SK-N-SH (cell line): Measurements from ENCODE around the gene ZNF107. TPM values are rescaled to one million over a fixed set of nuclear protein-coding genes. Genes with fewer than 3 reads are reported as not detected.

Source experiments
- CTCF ChIA-PET: fragments of 300-600, 350-600 bp; formaldehyde crosslinking; extraction: SDS; loops from one replicate; lab custom pipeline; 2021; lab: Yijun Ruan, JAX
- POLR2A ChIA-PET: fragments of 350-600 bp; sonication (Branson Sonifier 250); formaldehyde crosslinking; extraction: SDS; loops from one replicate; lab custom pipeline; 2020; ENCODE audit warnings: antibody characterized with exemption, inconsistent platforms; lab: Yijun Ruan, JAX
- DNase-seq: peaks from one replicate; pipeline ENCODE4 v3.0.0; 2012
- H2AFZ ChIP-seq: fragments of 200-600 bp; sonication (generic); 2 replicates; pipeline ENCODE4 v1.8.1; 2016; ENCODE audit warnings: antibody characterized with exemption, mild to moderate bottlenecking, low read depth
- H3F3A ChIP-seq: fragments of 200-600 bp; sonication (generic); replicated peaks from 2 replicates; pipeline ENCODE3; 2016; ENCODE audit warnings: antibody characterized with exemption, mild to moderate bottlenecking; ENCODE audit not compliant: insufficient read depth
- H3K27ac ChIP-seq, 2 experiments: fragments of 200-500 bp in 1 of 2; fragments of 200-600 bp in 1 of 2; sonication (Bioruptor generic) in 1 of 2; sonication (generic), shearing (Covaris generic) in 1 of 2; 2 replicates each; pipeline versions ENCODE4 v1.5.1 to v1.6.1; 2014 to 2016; ENCODE audit warnings: low read depth in 2 of 2, inconsistent platforms in 1 of 2, low read length in 1 of 2, mild to moderate bottlenecking in 1 of 2, mixed read lengths in 1 of 2
- H3K27me3 ChIP-seq: fragments of 200-600 bp; sonication (generic), shearing (Covaris generic); 2 replicates; pipeline ENCODE4 v1.6.1; 2016; ENCODE audit warnings: mixed run types; ENCODE audit not compliant: insufficient read depth
- H3K36me3 ChIP-seq, 2 experiments: fragments of 200-500 bp in 1 of 2; fragments of 200-600 bp in 1 of 2; sonication (Bioruptor generic) in 1 of 2; sonication (generic) in 1 of 2; replicated peaks in 1 of 2; 2 replicates each; pipeline versions ENCODE3 to v1.5.1; 2014 to 2016; ENCODE audit warnings: low read length in 1 of 2, mild to moderate bottlenecking in 1 of 2; ENCODE audit not compliant: insufficient read depth in 2 of 2, control insufficient read depth in 1 of 2
- H3K4me1 ChIP-seq, 2 experiments: fragments of 200-500 bp in 1 of 2; fragments of 200-600 bp in 1 of 2; sonication (Bioruptor generic) in 1 of 2; sonication (generic), shearing (Covaris generic) in 1 of 2; 2 replicates each; pipeline versions ENCODE4 v1.5.1 to v1.6.1; 2014 to 2016; ENCODE audit warnings: low read depth in 1 of 2, low read length in 1 of 2, mixed run types in 1 of 2; ENCODE audit not compliant: insufficient read depth in 2 of 2, control insufficient read depth in 1 of 2
- H3K4me2 ChIP-seq: fragments of 200-600 bp; sonication (generic), shearing (Covaris generic); 2 replicates; pipeline ENCODE4 v1.6.1; 2017; ENCODE audit warnings: mixed run types
- H3K4me3 ChIP-seq, 2 experiments: fragments of 200-500 bp in 1 of 2; fragments of 200-600 bp in 1 of 2; sonication (Bioruptor generic) in 1 of 2; sonication (generic), shearing (Covaris generic) in 1 of 2; 2 replicates each; pipeline versions ENCODE4 v1.5.1 to v1.8.1; 2014 to 2016; ENCODE audit warnings: low read depth in 2 of 2, inconsistent platforms in 1 of 2, low read length in 1 of 2, mild to moderate bottlenecking in 1 of 2, mixed read lengths in 1 of 2, moderate library complexity in 1 of 2
- H3K79me2 ChIP-seq: fragments of 200-600 bp; sonication (generic); 2 replicates; pipeline ENCODE4 v1.8.1; 2017; ENCODE audit warnings: mild to moderate bottlenecking; ENCODE audit not compliant: insufficient read depth
- H3K9ac ChIP-seq: fragments of 200-600 bp; sonication (generic); 2 replicates; pipeline ENCODE4 v1.6.1; 2017; ENCODE audit warnings: mixed run types
- H3K9me2 ChIP-seq: fragments of 200-600 bp; sonication (generic); 2 replicates; pipeline ENCODE4 v1.6.1; 2017; ENCODE audit warnings: mixed run types
- H3K9me3 ChIP-seq: fragments of 200-600 bp; sonication (generic); 2 replicates; pipeline ENCODE4 v1.6.1; 2017; ENCODE audit warnings: mixed run types, mild to moderate bottlenecking, moderate library complexity
- H4K20me1 ChIP-seq: fragments of 200-600 bp; sonication (generic); 2 replicates; pipeline ENCODE4 v1.6.1; 2017; ENCODE audit warnings: mild to moderate bottlenecking, mixed run types; ENCODE audit not compliant: insufficient read depth
- CTCF ChIP-seq: fragments of 200-600 bp; sonication (generic); IDR thresholded peaks from 2 replicates; pipeline ENCODE4 v1.6.1; 2017; ENCODE audit warnings: antibody characterized with exemption, mild to moderate bottlenecking, moderate library complexity
- FOSL2 ChIP-seq: IDR thresholded peaks from 2 replicates; pipeline ENCODE4 v1.4.0; 2012; ENCODE audit warnings: low read depth, mild to moderate bottlenecking, moderate library complexity, borderline replicate concordance
- GATA2 ChIP-seq: sonication (generic); formaldehyde crosslinking; IDR thresholded peaks from 2 replicates; pipeline ENCODE4 v1.5.0; 2020; ENCODE audit warnings: mild to moderate bottlenecking, missing genetic modification reagents
- IRF3 ChIP-seq: fragments of 150-350 bp; IDR thresholded peaks from 2 replicates; pipeline ENCODE4 v1.6.1; 2016; ENCODE audit warnings: mild to moderate bottlenecking, low read depth, low read length
- MXI1 ChIP-seq: IDR thresholded peaks from 2 replicates; pipeline ENCODE4 v1.6.1; 2012; ENCODE audit warnings: mild to moderate bottlenecking, low read depth, low read length, improper control_type of control experiment
- NFIC ChIP-seq: IDR thresholded peaks from 2 replicates; pipeline ENCODE4 v1.4.0; 2012; ENCODE audit warnings: borderline replicate concordance
- POLR2AphosphoS5 ChIP-seq: IDR thresholded peaks from 2 replicates; pipeline ENCODE4 v1.6.1; 2012; ENCODE audit warnings: low read depth, low read length
- RAD21 ChIP-seq: IDR thresholded peaks from 2 replicates; pipeline ENCODE4 v1.6.1; 2012; ENCODE audit warnings: mild to moderate bottlenecking, low read length
- RFX5 ChIP-seq: IDR thresholded peaks from 2 replicates; pipeline ENCODE4 v1.6.1; 2012; ENCODE audit warnings: mild to moderate bottlenecking, improper control_type of control experiment, low read length
- RXRA ChIP-seq: IDR thresholded peaks from 2 replicates; pipeline ENCODE4 v1.4.0; 2012; ENCODE audit warnings: low read depth, mild to moderate bottlenecking, borderline replicate concordance
- SMC3 ChIP-seq: IDR thresholded peaks from 2 replicates; pipeline ENCODE4 v1.6.1; 2012; ENCODE audit warnings: low read depth, low read length, improper control_type of control experiment
- TCF12 ChIP-seq: IDR thresholded peaks from 2 replicates; pipeline ENCODE4 v1.4.0; 2012
- USF2 ChIP-seq: fragments of 150-350 bp; IDR thresholded peaks from 2 replicates; pipeline ENCODE4 v1.6.1; 2017; ENCODE audit warnings: antibody characterized with exemption, low read length, low read depth, borderline replicate concordance
- YY1 ChIP-seq: IDR thresholded peaks from 2 replicates; pipeline ENCODE4 v1.4.0; 2012; ENCODE audit warnings: low read depth, mild to moderate bottlenecking
- ZBTB33 ChIP-seq: IDR thresholded peaks from 2 replicates; pipeline ENCODE4 v1.4.0; 2012; ENCODE audit warnings: low read depth, borderline replicate concordance
- WGBS: methylation state at CpG from one replicate; pipeline ENCODE4 v1.1.6; 2017; ENCODE audit warnings: low lambda C conversion rate; 5-methylcytosine and 5-hydroxymethylcytosine counted together
- polyA plus RNA-seq, 3 experiments: library from polyadenylated mRNA; depleted of rRNA; stranded (reverse); fragments of >200 nt; gene quantifications; 2 replicates each; pipeline ENCODE4 v1.2.3, GENCODE V29; 2012

ZNF107 gene
- polyA plus RNA-seq, 1 of the 3 experiments (the other 2 are of a cell fraction), result 2.0 TPM

- Histone ChIP-seq H3K9me2 (no peaks in the 10 kb centered on the region), H3K79me2 (no peaks in the 10 kb centered on the region), H3K36me3 (no peaks in the 10 kb centered on the region), H3F3A (no peaks in the 10 kb centered on the region), H3K4me3 (no peak overlapping the region), H3K4me2 (no peak overlapping the region), H3K27ac (no peak overlapping the region), H4K20me1 (no peaks in the 10 kb centered on the region), H3K9me3 (no peaks in the 10 kb centered on the region), H3K9ac (no peak overlapping the region), H2AFZ (no peak overlapping the region), H3K27me3 (no peaks in the 10 kb centered on the region), H3K4me1 (no peaks in the 10 kb centered on the region)
- ChIA-PET CTCF (no interaction called here), POLR2A (no interaction called here)
- DNase-seq, result peak; percentile 13
- TF ChIP-seq CTCF, result peak; percentile 50
- peak; percentile 47 for TF ChIP-seq RAD21
- TF ChIP-seq NFIC, result no peak
- 12% methylated on average over 4 of the region's 4 CpGs for WGBS
Observed at GRCh38 chr7:64636386-64636785, 29.5 kb upstream of the ZNF107 start.

- CTCF ChIA-PET, result no interaction called here
- H2AFZ ChIP-seq, result no peak overlapping the region
- POLR2A ChIA-PET, result no interaction called here
- H3K27ac ChIP-seq, result no peak overlapping the region
- no peaks in the 10 kb centered on the region for H3F3A ChIP-seq
- no peak overlapping the region for H3K9ac ChIP-seq
- no peak overlapping the region for H3K4me2 ChIP-seq
- H3K27me3 ChIP-seq, result no peaks in the 10 kb centered on the region
- WGBS, result 12% methylated on average over 4 of the region's 4 CpGs
- no peaks in the 10 kb centered on the region for H3K9me2 ChIP-seq
- DNase-seq, result no peak
- no peaks in the 10 kb centered on the region for H3K4me1 ChIP-seq
- no peaks in the 10 kb centered on the region for H3K9me3 ChIP-seq
- no peak overlapping the region for H3K4me3 ChIP-seq
- no peaks in the 10 kb centered on the region for H3K36me3 ChIP-seq
- no peaks in the 10 kb centered on the region for H3K79me2 ChIP-seq
- H4K20me1 ChIP-seq, result no peaks in the 10 kb centered on the region
- TF ChIP-seq RFX5 (no peak), USF2 (no peak), POLR2AphosphoS5 (no peak), GATA2 (CRISPR knock-in tag) (no peak), MXI1 (no peak), IRF3 (no peak), FOSL2 (no peak), YY1 (no peak), RAD21 (no peak), RXRA (no peak), SMC3 (no peak), ZBTB33 (no peak), CTCF (no peak), TCF12 (no peak)
Observed at GRCh38 chr7:64637521-64638445, 28.1 kb upstream of the ZNF107 start.
